ENCODE results near the gene GPC5.

GRCh38 chr13:91571681-91572080 lies 173.3 kb downstream of the GPC5 start:
- no peak for TF ChIP-seq CTCF (IDR thresholded peaks at IDR 0.05)
- no peak for TF ChIP-seq POLR2A (IDR thresholded peaks at IDR 0.05)

All from testis (tissue), 2 donors.